Stimulated activated CD8-positive, alpha-beta memory T cell treated with anti-CD3 and anti-CD28 coated beads, Interleukin-4, amount 100 ng/mL, for 48 hours (primary cell): ENCODE results near the gene UBE2G1.
"Not testable (repeated sequence)": the region's sequence is repeated elsewhere in the genome, so short reads cannot be mapped to it uniquely, and the experiment has no call there.

Experiments
- DNase-seq: peaks from one replicate; pipeline ENCODE4 v3.0.0-alpha.2; 2020

Gene UBE2G1

GRCh38 chr17:4375039-4375748 is 8.7 kb upstream of the UBE2G1 start:
- DNase-seq: peak; percentile 78

DNA sequence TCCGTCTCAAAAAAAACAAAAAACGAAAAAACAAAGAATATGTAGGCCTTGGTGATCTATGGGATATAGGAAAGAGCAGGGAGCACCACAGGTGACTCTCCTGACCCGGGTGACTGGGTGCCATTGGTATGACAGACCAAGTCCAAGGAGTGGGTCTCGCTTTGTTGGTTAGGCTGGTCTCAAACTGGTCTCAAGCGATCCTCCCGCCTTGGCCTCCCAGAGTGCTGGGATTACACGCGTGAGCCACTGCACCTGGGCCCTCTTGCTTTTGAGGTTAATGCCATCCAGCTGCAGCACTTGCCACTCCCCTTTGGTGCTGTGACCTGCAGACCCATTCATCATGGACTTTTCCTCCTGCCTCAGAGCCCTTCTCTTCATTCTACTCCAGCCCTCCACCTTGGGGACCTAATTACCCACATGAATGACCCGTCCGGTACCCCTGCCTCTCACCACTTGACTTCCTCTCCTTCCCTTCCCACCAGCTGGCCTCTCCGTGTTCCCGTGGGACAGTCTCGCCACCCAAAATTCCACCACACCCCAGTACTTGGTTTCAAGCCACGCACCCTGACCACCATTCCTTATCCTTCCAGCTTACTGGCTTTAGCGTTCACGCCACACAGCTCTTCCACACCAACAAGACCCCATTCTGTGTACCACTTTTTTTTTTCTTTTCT is 3.2 kb upstream of the UBE2G1 start:
- no peak for DNase-seq

DNA sequence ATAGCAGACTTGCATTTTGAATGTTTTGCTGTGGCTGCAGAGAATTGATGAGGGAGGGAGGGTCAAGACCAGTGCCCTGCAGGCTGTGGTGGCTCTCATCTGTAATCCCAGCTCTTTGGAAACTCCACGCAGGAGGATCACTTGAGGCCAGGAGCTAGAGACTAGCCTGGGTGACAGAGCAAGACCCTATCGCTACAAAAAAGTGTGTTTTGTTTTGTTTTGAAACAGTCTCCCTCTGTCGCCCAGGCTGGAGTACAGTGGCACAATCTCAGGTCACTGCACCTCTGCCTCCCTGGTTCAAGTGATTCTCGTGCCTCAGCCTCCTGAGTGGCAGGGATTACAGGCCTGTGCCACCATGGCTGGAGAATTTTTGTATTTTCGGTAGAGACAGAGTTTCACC is 1.9 kb upstream of the UBE2G1 start:
- DNase-seq: no peak

GRCh38 chr17:4367177-4367576 is 702 bp upstream of the UBE2G1 start:
- DNase-seq: not testable (repeated sequence)

GRCh38 chr17:4365628-4366326 is 698 bp downstream of the UBE2G1 start:
- peak; percentile 64 for DNase-seq

- peak; percentile 92 for DNase-seq
Observed at GRCh38 chr17:4365103-4365627, 1.3 kb downstream of the UBE2G1 start.

- no peak for DNase-seq
Observed at GRCh38 chr17:4364622-4365041, 1.8 kb downstream of the UBE2G1 start.

DNA sequence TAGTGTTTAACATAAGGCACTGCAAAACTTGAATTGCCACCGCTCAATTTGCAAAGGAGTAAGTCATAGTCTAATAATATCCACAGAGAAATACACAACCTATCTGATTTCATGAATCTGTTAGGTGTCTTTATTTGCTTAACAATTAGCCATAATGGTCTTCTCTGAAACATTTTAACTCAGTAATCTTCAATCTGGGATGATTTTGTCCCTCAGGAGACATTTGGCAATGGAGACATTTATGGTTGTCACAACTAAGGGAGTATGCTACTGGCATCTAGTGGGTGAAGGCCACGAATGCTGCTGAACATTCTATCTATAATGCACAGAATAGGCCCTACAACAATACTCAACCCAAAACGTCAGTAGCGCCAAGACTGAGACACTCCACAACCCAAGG is 4.3 kb downstream of the UBE2G1 start:
- no peak for DNase-seq

GRCh38 chr17:4358154-4358553 is 8.3 kb downstream of the UBE2G1 start:
- no peak for DNase-seq

DNA sequence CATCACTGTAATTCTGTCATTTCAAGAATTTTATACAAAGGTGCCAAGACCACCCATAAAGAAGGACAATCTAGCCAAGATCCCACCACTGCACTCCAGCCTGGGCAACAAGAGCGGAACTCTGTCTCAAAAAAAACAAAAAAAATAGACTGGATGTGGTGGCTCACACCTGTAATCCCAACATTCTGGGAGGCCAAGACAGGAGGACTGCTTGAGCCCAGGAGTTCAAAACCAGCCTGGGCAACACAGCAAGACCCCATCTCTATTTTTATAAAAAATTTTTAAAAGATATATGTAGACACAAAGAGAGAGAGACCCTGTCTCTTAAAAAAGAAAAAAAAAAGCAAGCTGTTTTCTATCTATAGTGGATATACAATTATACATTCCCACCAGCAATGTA is 8.8 kb downstream of the UBE2G1 start:
- no peak for DNase-seq

GRCh38 chr17:4357030-4357628 is 9.3 kb downstream of the UBE2G1 start:
- DNase-seq: no peak

DNA sequence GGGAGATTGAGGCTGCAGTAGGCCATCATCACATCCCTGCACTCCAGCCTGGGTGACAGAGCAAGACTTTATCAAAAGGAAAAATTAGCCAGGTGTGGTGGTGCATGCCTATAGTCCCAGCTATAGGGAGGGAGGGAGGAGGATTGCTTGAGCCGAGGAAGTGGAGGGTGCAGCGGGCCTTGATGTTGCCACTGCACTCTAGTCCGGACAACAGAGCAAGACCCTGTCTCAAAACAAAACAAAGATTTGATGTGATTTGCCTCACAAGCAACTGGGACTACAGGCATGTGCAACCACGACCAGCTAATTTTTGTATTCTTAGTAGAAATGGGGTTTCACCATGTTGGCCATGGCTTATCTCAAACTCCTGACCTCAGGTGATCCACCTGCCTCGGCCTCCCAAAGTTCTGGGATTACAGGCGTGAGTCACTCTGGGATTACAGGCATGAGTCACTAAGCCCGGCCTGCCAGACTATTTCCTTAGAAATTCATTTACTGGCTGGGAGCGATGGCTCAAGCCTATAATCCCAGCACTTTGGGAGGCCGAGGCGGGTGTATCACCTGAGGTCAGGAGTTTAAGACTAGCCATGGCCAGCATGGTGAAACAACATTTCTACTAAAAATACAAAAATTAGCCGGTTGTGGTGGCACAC is 11.5 kb downstream of the UBE2G1 start:
- DNase-seq: no peak

DNA sequence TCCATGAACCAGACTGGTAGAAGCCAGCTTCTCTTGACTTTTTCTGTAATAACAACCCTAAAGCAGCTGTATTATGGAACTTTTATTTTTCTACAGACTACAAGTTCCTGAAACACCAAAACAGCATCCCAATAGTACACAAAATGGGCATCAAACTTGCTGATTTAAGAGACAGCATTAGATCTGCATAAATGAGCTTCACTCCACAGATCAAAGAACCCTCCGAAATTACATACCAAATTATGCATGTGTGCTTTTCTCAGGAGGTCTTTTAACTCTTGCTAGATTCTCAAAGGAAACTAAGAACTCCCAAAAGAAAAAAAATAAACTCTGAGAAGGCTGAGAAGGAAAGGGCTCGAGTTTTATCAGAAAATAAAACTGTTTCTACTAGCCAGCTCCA is 12.3 kb downstream of the UBE2G1 start:
- DNase-seq: no peak

DNA sequence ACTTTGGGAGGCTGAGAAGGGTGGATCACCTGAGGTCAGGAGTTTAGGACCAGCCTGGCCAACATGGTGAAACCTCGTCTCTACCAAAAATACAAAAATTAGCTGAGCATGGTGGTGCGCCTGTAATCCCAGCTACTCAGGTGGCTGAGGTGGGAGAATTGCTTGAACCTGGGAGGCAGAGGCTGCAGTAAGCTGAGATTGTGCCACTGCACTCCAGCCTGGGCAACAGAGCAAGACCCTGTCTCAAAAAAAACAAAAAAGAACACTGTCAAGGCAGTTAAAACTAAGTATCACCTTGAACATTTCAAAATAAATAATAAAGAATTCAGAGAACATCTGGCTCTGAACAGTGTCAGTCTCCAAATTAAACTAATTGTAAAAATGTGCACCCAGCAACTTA is 16.3 kb downstream of the UBE2G1 start:
- not testable (repeated sequence) for DNase-seq

DNA sequence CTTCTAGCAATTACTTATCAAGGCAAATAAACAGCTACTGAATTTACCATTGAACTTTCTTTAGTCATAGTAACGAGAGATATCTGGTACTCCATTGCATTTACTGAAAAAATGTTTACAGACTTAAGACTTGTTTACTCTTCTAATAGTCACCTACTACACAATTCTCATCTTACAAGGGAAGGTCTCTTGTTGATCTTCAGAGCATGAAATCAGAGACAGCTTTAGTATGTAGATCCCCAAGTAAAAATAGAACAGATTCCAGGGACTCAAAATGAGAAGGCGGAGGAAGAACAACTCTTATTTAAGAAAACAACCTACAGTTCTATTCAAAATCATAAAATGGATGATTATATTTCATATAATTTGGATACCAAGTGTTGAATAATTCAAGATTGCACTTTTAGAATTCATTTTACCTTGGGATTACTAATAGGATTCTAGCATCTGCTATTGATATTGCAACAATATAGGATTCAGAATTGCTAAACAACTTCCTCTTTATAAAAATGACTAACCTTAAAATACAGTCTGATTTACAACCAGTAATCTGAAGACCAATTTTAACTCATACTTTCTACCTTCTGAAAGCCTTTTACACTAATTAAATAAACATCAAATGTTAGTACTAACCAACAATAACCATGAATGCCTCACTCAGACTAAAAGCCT is 20.8 kb downstream of the UBE2G1 start:
- DNase-seq: no peak

- no peak for DNase-seq
Observed at GRCh38 chr17:4344926-4345325, 21.5 kb downstream of the UBE2G1 start.

- DNase-seq: no peak
Observed at GRCh38 chr17:4342535-4342934, 23.9 kb downstream of the UBE2G1 start.

DNA sequence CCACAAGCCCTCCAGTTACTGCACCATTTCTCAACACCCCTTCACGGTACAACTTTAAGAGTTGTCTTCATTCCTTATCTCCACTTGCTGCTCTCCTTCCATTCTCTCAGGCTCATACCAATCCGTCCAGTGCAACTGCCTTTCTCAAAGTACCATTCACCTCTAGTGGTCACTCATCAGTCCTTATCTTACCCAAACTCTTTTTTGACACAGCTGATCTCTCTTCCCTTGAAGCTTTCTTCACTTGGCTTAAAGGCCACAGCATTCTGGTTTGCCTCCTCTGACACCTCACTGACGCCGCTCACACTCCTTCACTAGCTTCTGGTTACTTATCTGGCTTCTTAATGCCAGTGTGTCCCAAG is 24.9 kb downstream of the UBE2G1 start:
- DNase-seq: no peak

DNA sequence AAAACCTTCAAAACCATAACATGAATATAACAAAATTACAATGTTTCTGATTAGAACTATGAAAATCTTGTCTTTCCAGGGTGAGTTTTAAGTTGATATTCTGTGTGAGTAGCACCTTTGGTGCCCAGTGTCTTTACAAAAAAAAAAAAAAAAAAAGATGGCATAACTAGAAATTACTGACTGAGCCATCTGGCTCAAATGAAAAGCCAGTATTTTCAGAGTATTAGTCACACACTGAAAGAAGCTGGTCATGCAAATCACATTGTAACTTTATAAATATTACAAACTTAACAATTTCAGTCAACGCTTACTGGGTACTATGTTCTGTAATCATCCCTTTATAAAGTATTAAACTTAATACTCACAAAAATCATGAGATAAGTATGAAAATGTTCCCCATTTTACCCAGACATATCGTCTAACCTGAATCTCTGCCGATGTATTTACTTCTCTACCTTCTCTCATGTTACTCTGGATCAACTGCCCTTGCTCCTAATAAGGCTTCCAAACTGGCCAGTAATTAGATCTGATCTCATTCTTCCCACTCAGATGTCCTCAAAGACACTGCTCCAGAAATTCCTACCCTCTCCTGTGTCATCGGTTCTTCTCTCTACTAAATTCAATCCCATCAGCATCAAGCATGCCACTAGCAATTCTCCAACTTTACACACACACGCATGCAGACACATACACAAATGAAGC is 25.4 kb downstream of the UBE2G1 start:
- no peak for DNase-seq

- DNase-seq: no peak
Observed at GRCh38 chr17:4334776-4335584, 31.5 kb downstream of the UBE2G1 start.

GRCh38 chr17:4334332-4334731 is 32.1 kb downstream of the UBE2G1 start:
- no peak for DNase-seq
